Urothelium cell line (cell line): ENCODE measurements around the gene HTR4.

ENCODE experiments used
- DNase-seq: peaks from one replicate; pipeline ENCODE4 v3.0.0; 2011; ENCODE audit warnings: low spot score, mixed read lengths
- FAIRE-seq: peaks from 2 replicates; lab custom pipeline; 2011; peaks lifted over from hg19 to GRCh38; lab: Jason Lieb, UNC

The HTR4 gene

DNA sequence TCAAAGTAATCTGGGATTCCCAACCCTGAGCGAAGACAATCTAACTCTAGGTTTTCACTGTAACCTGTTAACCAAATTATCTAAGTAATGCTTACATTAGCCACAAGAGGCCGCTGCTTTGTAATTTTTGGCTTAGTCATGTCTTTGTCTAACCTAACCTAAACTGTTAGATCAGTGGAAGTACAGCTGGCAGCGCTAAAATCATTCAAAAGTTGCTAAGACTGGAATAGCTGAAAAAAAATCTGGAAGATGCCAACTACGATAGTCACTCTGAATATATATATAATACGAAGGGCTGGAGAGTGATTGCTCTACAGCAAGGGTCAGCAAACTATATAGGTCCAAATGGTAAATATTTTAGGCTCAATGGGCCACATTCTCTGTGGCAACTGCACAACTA, 210.3 kb downstream of the HTR4 start:
- DNase-seq (peak; percentile 46), FAIRE-seq (no peak)

DNA sequence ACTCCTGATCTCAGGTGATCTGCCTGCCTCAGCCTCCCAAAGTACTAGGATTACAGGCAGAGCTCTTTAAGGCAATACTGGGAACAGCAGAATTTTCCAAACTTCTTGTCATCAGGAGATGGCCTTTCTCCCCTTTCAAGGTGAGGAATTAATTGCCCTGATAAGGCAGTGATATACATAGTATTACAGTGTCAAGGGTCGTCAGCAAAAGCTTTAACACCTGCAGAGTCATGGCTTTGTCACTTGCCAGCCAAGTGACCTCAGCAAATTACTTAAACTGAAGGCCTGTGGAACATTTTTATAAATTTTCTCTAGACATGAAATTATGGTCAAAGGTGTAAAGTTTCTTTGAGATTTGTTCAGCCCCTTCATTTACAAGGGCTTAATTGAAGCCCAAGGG, 211.1 kb downstream of the HTR4 start:
- DNase-seq (no peak), FAIRE-seq (no peak)

DNA sequence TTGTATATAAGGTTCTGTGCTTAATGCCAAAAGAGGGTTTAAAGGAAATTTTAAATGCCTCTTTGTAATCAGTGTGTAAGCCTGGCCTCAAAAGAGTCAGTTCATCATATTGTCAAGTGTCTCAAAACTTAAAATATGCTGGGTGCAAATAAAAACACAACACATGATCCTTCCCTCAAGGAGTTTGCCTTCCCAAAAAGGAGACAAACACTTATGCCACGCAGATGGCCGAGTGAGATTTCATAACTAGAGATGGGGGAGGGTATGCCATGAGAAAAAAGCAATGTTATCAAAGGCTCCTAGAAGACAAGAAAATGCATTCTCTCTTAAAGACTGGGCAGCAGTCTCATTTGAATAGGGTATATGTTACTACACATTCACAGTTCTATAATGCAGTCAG, 215.4 kb downstream of the HTR4 start:
- FAIRE-seq (no peak), DNase-seq (no peak)

DNA sequence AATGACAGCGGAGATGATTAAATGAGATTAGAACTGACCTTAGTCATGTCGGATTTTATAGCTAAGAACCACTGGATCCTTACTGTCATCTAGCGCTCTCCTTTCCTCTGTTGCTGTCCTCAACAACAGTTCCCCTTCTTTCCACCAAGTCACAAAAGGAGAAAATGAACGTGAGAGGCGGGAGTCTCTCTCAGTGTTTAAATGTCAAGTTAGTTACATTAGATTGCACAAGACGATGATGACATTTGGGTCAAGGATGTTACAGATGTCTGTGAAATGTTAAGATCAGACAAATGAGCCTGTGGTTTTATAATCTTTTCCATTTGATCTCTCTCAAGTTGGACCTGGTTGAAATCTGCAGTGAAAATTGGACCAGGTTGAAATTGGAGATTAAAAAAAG, 217.1 kb downstream of the HTR4 start:
- FAIRE-seq, result no peak
- DNase-seq, result no peak

DNA sequence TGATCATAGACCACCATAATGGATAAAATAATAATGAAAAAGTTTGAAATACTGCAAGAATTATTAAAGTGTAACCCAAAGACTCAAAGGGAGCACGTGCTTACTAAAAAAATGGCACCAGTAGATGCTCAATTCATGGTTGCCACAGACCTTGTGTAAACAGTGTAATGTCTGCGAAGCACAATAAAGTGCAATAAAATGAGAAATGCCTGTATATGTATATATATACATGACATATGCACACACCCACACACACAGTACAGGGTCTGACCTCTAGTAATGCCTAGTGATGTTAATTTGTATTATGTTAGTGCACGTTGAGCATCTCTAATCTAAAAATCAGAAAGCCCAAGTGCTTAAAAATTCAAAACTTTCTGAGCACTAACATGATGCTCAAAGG, 218.3 kb downstream of the HTR4 start:
- FAIRE-seq (no peak), DNase-seq (no peak)

DNA sequence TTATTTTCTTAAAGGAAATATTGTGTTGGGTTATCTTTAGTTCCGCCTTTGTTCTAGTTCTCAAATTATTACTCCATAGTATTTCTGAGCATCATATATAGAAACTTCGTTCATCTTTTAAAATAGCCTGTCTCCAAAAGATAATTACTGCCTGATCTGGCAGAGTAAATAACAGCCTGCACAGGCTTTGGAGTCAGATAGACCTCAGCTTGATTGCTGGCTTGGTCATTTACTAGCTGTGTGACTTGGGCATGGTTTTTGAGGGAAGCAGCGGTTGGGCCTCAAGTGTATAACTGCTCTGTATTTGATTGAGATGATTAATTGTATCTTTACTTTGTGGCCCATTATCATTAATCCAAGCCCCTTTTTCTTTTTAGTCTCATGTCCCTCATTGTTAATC, 220.5 kb downstream of the HTR4 start:
- FAIRE-seq, result no peak
- DNase-seq, result no peak
